ENCODE measurements around the gene MAPK13.

GRCh38 chr6:36135053-36135731 is 4.9 kb downstream of the MAPK13 start:
- TF ChIP-seq, protein P1, sequence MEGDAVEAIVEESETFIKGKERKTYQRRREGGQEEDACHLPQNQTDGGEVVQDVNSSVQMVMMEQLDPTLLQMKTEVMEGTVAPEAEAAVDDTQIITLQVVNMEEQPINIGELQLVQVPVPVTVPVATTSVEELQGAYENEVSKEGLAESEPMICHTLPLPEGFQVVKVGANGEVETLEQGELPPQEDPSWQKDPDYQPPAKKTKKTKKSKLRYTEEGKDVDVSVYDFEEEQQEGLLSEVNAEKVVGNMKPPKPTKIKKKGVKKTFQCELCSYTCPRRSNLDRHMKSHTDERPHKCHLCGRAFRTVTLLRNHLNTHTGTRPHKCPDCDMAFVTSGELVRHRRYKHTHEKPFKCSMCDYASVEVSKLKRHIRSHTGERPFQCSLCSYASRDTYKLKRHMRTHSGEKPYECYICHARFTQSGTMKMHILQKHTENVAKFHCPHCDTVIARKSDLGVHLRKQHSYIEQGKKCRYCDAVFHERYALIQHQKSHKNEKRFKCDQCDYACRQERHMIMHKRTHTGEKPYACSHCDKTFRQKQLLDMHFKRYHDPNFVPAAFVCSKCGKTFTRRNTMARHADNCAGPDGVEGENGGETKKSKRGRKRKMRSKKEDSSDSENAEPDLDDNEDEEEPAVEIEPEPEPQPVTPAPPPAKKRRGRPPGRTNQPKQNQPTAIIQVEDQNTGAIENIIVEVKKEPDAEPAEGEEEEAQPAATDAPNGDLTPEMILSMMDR (conservative IDR thresholded peaks at IDR 0.05; ENCODE audit: low read depth, low read length) = no peak
- no peak for TF ChIP-seq EZH2 (IDR thresholded peaks at IDR 0.05; ENCODE audit: borderline replicate concordance, low read depth, low read length, poor library complexity, severe bottlenecking)
